HG02981 (cell line): ENCODE measurements around the gene C10orf105.

Experiments
- ATAC-seq: cut with Tn5 transposase; IDR thresholded peaks from one replicate; pipeline ENCODE4 v1.9.1; 2021; ENCODE audit warnings: mild to moderate bottlenecking, moderate library complexity; ENCODE audit not compliant: unreplicated experiment

Gene C10orf105

GRCh38 chr10:71737834-71738197 is 18.2 kb upstream of the C10orf105 start:
- no peak for ATAC-seq

- no peak for ATAC-seq
Observed at GRCh38 chr10:71737001-71737833, 17.6 kb upstream of the C10orf105 start.

GRCh38 chr10:71736570-71736952 is 17.0 kb upstream of the C10orf105 start:
- ATAC-seq: no peak

GRCh38 chr10:71735709-71736569 is 16.4 kb upstream of the C10orf105 start:
- ATAC-seq: no peak

GRCh38 chr10:71734797-71735196 is 15.2 kb upstream of the C10orf105 start:
- no peak for ATAC-seq

GRCh38 chr10:71731791-71732190 is 12.2 kb upstream of the C10orf105 start:
- no peak for ATAC-seq

- ATAC-seq: no peak
Observed at GRCh38 chr10:71729161-71729636, 9.6 kb upstream of the C10orf105 start.

GRCh38 chr10:71727738-71728737 is 8.5 kb upstream of the C10orf105 start:
- peak; percentile 40 for ATAC-seq

- ATAC-seq: peak; percentile 41
Observed at GRCh38 chr10:71727105-71727737, 7.6 kb upstream of the C10orf105 start.

GRCh38 chr10:71726580-71727104 is 7.1 kb upstream of the C10orf105 start:
- ATAC-seq: no peak

GRCh38 chr10:71725998-71726579 is 6.5 kb upstream of the C10orf105 start:
- no peak for ATAC-seq

- no peak for ATAC-seq
Observed at GRCh38 chr10:71725249-71725648, 5.7 kb upstream of the C10orf105 start.

GRCh38 chr10:71724539-71724938 is 5.0 kb upstream of the C10orf105 start:
- ATAC-seq: no peak

- ATAC-seq: no peak
Observed at GRCh38 chr10:71723311-71723710, 3.7 kb upstream of the C10orf105 start.

- ATAC-seq: no peak
Observed at GRCh38 chr10:71722849-71723248, 3.3 kb upstream of the C10orf105 start.

GRCh38 chr10:71721313-71721712 is 1.7 kb upstream of the C10orf105 start:
- no peak for ATAC-seq

- no peak for ATAC-seq
Observed at GRCh38 chr10:71720288-71720687, 710 bp upstream of the C10orf105 start.

- ATAC-seq: no peak
Observed at GRCh38 chr10:71719042-71719441, 536 bp downstream of the C10orf105 start.

GRCh38 chr10:71718165-71718698 is 1.3 kb downstream of the C10orf105 start:
- ATAC-seq: no peak
